GM12892 (cell line): ENCODE data around the gene IFIH1.

Experiments
- POLR2A ChIP-seq: IDR thresholded peaks from 2 replicates; pipeline ENCODE4 v1.6.1; 2011; ENCODE audit warnings: low read depth, low read length, control low read depth
- POLR2AphosphoS5 ChIP-seq: IDR thresholded peaks from 2 replicates; pipeline ENCODE4 v1.6.1; 2011; ENCODE audit warnings: low read depth, low read length, control low read depth
- TAF1 ChIP-seq: IDR thresholded peaks from 2 replicates; pipeline ENCODE4 v1.6.1; 2011; ENCODE audit warnings: low read depth, mild to moderate bottlenecking, control low read depth, low read length, borderline replicate concordance

GRCh38 chr2:162267496-162267895 is 51.0 kb downstream of the IFIH1 start:
- TF ChIP-seq POLR2A (no peak), POLR2AphosphoS5 (no peak), TAF1 (no peak)
